ENCODE data around the gene STPG2.

GRCh38 chr4:97548943-97549583 lies 594.2 kb downstream of the STPG2 start:
- TF ChIP-seq CTCF (IDR thresholded peaks at IDR 0.05; ENCODE audit: control extremely low read depth in 1 of 3, insufficient read depth in 1 of 3, low read depth in 1 of 3, low read length in 3 of 3): no peak
- no peak for TF ChIP-seq GABPA (IDR thresholded peaks at IDR 0.05; ENCODE audit: borderline replicate concordance, insufficient read depth, low read length)
- no peak for TF ChIP-seq CBX5 (IDR thresholded peaks at IDR 0.05; ENCODE audit: low read depth, low read length)
- no peak for TF ChIP-seq ATF3 (IDR thresholded peaks at IDR 0.05; ENCODE audit: insufficient read depth, low read depth, low read length)
- no peak for TF ChIP-seq ATF2 (IDR thresholded peaks at IDR 0.05; ENCODE audit: low read length)
- TF ChIP-seq BACH1 (IDR thresholded peaks at IDR 0.05; ENCODE audit: low read length): no peak
- TF ChIP-seq TEAD4 (IDR thresholded peaks at IDR 0.05; ENCODE audit: low read depth, low read length): no peak
- no peak for TF ChIP-seq SUZ12 (IDR thresholded peaks at IDR 0.05; ENCODE audit: low read length)
- TF ChIP-seq EZH2 (IDR thresholded peaks at IDR 0.05; ENCODE audit: low read depth, low read length, severe bottlenecking): no peak
- TF ChIP-seq POU5F1 (IDR thresholded peaks at IDR 0.05; ENCODE audit: low read depth, low read length): no peak
- TF ChIP-seq POLR2A (IDR thresholded peaks at IDR 0.05; ENCODE audit: control extremely low read depth in 1 of 2, low read depth in 2 of 2, low read length in 2 of 2): no peak

All from H1 (cell line).